Neural cell (in vitro differentiated cells): ENCODE measurements around the gene EPS15. TPM values are rescaled to one million over a fixed set of nuclear protein-coding genes. Genes with fewer than 3 reads are reported as not detected.

Experiments
- H2AFZ ChIP-seq: fragments of 200-600, 300-800 bp; sonication (generic), shearing (Covaris generic); 2 replicates; pipeline ENCODE4 v1.6.0; 2014; ENCODE audit warnings: low read depth, mild to moderate bottlenecking, antibody characterized with exemption, low read length, moderate library complexity
- H3F3A ChIP-seq: fragments of 200-600 bp; shearing (Covaris generic); 2 replicates; pipeline ENCODE4 v1.6.1; 2016; ENCODE audit warnings: mild to moderate bottlenecking, moderate library complexity, mixed read lengths, antibody characterized with exemption, low read length; ENCODE audit not compliant: insufficient read depth, poor library complexity, severe bottlenecking
- H3K27ac ChIP-seq: fragments of 200-600, 300-800 bp; sonication (generic), shearing (Covaris generic); 2 replicates; pipeline ENCODE4 v1.5.1; 2014; ENCODE audit warnings: mild to moderate bottlenecking, low read length, moderate library complexity
- H3K27me3 ChIP-seq: fragments of 300-800, 200-600 bp; sonication (generic), shearing (Covaris generic); 2 replicates; pipeline ENCODE4 v1.6.0; 2014; ENCODE audit warnings: mild to moderate bottlenecking, low read depth, low read length, moderate library complexity; ENCODE audit not compliant: insufficient read depth
- H3K36me3 ChIP-seq: fragments of 300-800, 200-600 bp; sonication (generic), shearing (Covaris generic); 2 replicates; pipeline ENCODE4 v1.5.1; 2014; ENCODE audit warnings: mild to moderate bottlenecking, antibody characterized with exemption, low read length, moderate library complexity; ENCODE audit not compliant: insufficient read depth
- H3K4me2 ChIP-seq: fragments of 300-800, 200-600 bp; sonication (generic), shearing (Covaris generic); 2 replicates; pipeline ENCODE4 v1.6.0; 2014; ENCODE audit warnings: mild to moderate bottlenecking, low read length
- H3K4me3 ChIP-seq: fragments of 300-800, 200-600 bp; sonication (generic), shearing (Covaris generic); 2 replicates; pipeline ENCODE4 v1.5.1; 2014; ENCODE audit warnings: mild to moderate bottlenecking, low read length, moderate library complexity
- H3K79me2 ChIP-seq: fragments of 200-600 bp; shearing (Covaris generic); replicated peaks from 2 replicates; pipeline ENCODE4 v1.6.0; 2014; ENCODE audit warnings: mild to moderate bottlenecking, low read length, moderate library complexity; ENCODE audit not compliant: insufficient read depth
- H3K9ac ChIP-seq: fragments of 300-800, 200-600 bp; sonication (generic), shearing (Covaris generic); 2 replicates; pipeline ENCODE4 v1.6.1; 2016; ENCODE audit warnings: mild to moderate bottlenecking, low read length, mixed read lengths
- H3K9me2 ChIP-seq: fragments of 200-600 bp; shearing (Covaris generic); 2 replicates; pipeline ENCODE4 v1.6.1; 2016; ENCODE audit warnings: mild to moderate bottlenecking, low read length, mixed read lengths; ENCODE audit not compliant: insufficient read depth
- H3K9me3 ChIP-seq: fragments of 200-600, 300-800 bp; sonication (generic), shearing (Covaris generic); 2 replicates; pipeline ENCODE4 v1.6.1; 2016; ENCODE audit warnings: mild to moderate bottlenecking, mixed run types, low read length, moderate library complexity, mixed read lengths
- H4K20me1 ChIP-seq: fragments of 200-600 bp; shearing (Covaris generic); 2 replicates; pipeline ENCODE4 v1.6.1; 2016; ENCODE audit warnings: mild to moderate bottlenecking, mixed run types; ENCODE audit not compliant: insufficient read depth
- EP300 ChIP-seq: fragments of 450-650 bp; conservative IDR thresholded peaks from 2 replicates; pipeline ENCODE4 v1.6.1; 2014; ENCODE audit warnings: antibody characterized with exemption, mild to moderate bottlenecking, moderate library complexity; ENCODE audit not compliant: poor library complexity, severe bottlenecking
- EZH2 ChIP-seq: fragments of 200-600, 300-800 bp; shearing (Covaris generic), sonication (generic); IDR thresholded peaks from 2 replicates; pipeline ENCODE4 v1.6.1; 2014; ENCODE audit warnings: antibody characterized with exemption, low read length, borderline replicate concordance, mild to moderate bottlenecking; ENCODE audit not compliant: insufficient read depth, poor library complexity, severe bottlenecking
- MXI1 ChIP-seq: fragments of 450-650 bp; conservative IDR thresholded peaks from 2 replicates; pipeline ENCODE4 v1.6.1; 2014; ENCODE audit warnings: antibody characterized with exemption, mild to moderate bottlenecking; ENCODE audit not compliant: poor library complexity, severe bottlenecking
- POLR2AphosphoS5 ChIP-seq: IDR thresholded peaks from 2 replicates; pipeline ENCODE4 v1.6.1; 2012
- RAD21 ChIP-seq: fragments of 450-650 bp; conservative IDR thresholded peaks from 2 replicates; pipeline ENCODE4 v1.6.1; 2014; ENCODE audit warnings: antibody characterized with exemption, mild to moderate bottlenecking, moderate library complexity
- SMC3 ChIP-seq: fragments of 450-650 bp; conservative IDR thresholded peaks from 2 replicates; pipeline ENCODE4 v1.6.1; 2014; ENCODE audit warnings: antibody characterized with exemption, mild to moderate bottlenecking, moderate library complexity; ENCODE audit not compliant: poor library complexity
- TAF1 ChIP-seq: IDR thresholded peaks from 2 replicates; pipeline ENCODE4 v1.6.1; 2012; ENCODE audit warnings: low read depth
- polyA plus RNA-seq: library from polyadenylated mRNA; depleted of rRNA; stranded (reverse); fragments of >200 nt; gene quantifications from 2 replicates; pipeline ENCODE4 v1.2.3, GENCODE V29; 2014
- TF ChIP-seq, protein P1 (sequence below): fragments of 450-650 bp; IDR thresholded peaks from 2 replicates; pipeline ENCODE4 v1.5.1; 2014; ENCODE audit warnings: antibody characterized with exemption, mild to moderate bottlenecking, moderate library complexity; ENCODE audit not compliant: poor library complexity, severe bottlenecking
- TF ChIP-seq, protein P2 (sequence below): IDR thresholded peaks from 2 replicates; pipeline ENCODE4 v1.6.1; 2012; ENCODE audit warnings: borderline replicate concordance

Gene EPS15
- polyA plus RNA-seq, 1 donor from 2014 or later, result 101 TPM

DNA sequence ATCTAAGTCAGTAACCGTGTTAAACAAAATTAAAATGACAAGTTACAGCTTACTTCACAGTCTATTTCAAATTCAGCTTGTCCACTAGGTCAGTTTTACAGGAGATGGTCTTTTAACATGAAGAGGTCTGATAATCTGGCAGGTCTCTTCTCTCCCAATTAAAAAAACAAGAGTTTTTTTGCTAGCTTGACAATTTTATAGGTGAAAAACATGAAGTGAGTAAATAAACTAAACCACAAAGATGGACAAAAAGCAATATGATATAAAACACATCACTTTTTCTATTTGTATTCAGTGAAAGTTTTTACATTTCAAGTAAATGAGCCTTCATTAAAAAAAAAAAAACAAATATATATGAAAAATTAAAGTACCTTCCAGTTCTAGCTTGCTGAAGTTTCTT, 163.7 kb downstream of the EPS15 start:
- no peak overlapping the region for H3K27ac ChIP-seq
- no peaks in the 10 kb centered on the region for H4K20me1 ChIP-seq
- no peaks in the 10 kb centered on the region for H3F3A ChIP-seq
- no peak overlapping the region for H3K4me2 ChIP-seq
- TF ChIP-seq SMC3 (no peak), POLR2AphosphoS5 (no peak), EZH2 (no peak), TAF1 (no peak), MXI1 (no peak), RAD21 (no peak), EP300 (no peak)
- TF ChIP-seq, protein P1, sequence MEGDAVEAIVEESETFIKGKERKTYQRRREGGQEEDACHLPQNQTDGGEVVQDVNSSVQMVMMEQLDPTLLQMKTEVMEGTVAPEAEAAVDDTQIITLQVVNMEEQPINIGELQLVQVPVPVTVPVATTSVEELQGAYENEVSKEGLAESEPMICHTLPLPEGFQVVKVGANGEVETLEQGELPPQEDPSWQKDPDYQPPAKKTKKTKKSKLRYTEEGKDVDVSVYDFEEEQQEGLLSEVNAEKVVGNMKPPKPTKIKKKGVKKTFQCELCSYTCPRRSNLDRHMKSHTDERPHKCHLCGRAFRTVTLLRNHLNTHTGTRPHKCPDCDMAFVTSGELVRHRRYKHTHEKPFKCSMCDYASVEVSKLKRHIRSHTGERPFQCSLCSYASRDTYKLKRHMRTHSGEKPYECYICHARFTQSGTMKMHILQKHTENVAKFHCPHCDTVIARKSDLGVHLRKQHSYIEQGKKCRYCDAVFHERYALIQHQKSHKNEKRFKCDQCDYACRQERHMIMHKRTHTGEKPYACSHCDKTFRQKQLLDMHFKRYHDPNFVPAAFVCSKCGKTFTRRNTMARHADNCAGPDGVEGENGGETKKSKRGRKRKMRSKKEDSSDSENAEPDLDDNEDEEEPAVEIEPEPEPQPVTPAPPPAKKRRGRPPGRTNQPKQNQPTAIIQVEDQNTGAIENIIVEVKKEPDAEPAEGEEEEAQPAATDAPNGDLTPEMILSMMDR, result no peak
- TF ChIP-seq, protein P2, sequence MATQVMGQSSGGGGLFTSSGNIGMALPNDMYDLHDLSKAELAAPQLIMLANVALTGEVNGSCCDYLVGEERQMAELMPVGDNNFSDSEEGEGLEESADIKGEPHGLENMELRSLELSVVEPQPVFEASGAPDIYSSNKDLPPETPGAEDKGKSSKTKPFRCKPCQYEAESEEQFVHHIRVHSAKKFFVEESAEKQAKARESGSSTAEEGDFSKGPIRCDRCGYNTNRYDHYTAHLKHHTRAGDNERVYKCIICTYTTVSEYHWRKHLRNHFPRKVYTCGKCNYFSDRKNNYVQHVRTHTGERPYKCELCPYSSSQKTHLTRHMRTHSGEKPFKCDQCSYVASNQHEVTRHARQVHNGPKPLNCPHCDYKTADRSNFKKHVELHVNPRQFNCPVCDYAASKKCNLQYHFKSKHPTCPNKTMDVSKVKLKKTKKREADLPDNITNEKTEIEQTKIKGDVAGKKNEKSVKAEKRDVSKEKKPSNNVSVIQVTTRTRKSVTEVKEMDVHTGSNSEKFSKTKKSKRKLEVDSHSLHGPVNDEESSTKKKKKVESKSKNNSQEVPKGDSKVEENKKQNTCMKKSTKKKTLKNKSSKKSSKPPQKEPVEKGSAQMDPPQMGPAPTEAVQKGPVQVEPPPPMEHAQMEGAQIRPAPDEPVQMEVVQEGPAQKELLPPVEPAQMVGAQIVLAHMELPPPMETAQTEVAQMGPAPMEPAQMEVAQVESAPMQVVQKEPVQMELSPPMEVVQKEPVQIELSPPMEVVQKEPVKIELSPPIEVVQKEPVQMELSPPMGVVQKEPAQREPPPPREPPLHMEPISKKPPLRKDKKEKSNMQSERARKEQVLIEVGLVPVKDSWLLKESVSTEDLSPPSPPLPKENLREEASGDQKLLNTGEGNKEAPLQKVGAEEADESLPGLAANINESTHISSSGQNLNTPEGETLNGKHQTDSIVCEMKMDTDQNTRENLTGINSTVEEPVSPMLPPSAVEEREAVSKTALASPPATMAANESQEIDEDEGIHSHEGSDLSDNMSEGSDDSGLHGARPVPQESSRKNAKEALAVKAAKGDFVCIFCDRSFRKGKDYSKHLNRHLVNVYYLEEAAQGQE, result no peak
- H3K9me2 ChIP-seq, result no peaks in the 10 kb centered on the region
- no peaks in the 10 kb centered on the region for H3K36me3 ChIP-seq
- no peak overlapping the region for H2AFZ ChIP-seq
- no peak overlapping the region for H3K9ac ChIP-seq
- no peaks in the 10 kb centered on the region for H3K9me3 ChIP-seq
- H3K4me3 ChIP-seq, result no peak overlapping the region
- no peaks in the 10 kb centered on the region for H3K27me3 ChIP-seq
- no peaks in the 10 kb centered on the region for H3K79me2 ChIP-seq

GRCh38 chr1:51354416-51354815, 164.7 kb downstream of the EPS15 start:
- Histone ChIP-seq H3K27me3 (no peaks in the 10 kb centered on the region), H3K79me2 (no peaks in the 10 kb centered on the region), H3K36me3 (no peaks in the 10 kb centered on the region), H3K4me2 (no peak overlapping the region), H3K9me3 (no peaks in the 10 kb centered on the region), H3K27ac (no peak overlapping the region), H2AFZ (no peak overlapping the region), H4K20me1 (no peaks in the 10 kb centered on the region), H3K9me2 (no peaks in the 10 kb centered on the region), H3K4me3 (no peak overlapping the region), H3K9ac (no peak overlapping the region), H3F3A (no peaks in the 10 kb centered on the region)
- TF ChIP-seq EP300 (no peak), EZH2 (no peak), RAD21 (no peak)
- TF ChIP-seq, protein P2, result no peak
- TF ChIP-seq, protein P1, result no peak
